Measurements from ENCODE around the gene CHCHD6. TPM values are rescaled to one million over a fixed set of nuclear protein-coding genes. Genes with fewer than 3 reads are reported as not detected.

Gene CHCHD6
- total RNA-seq, 2 experiments from 2014 or later: 16.6 to 21.2 TPM

GRCh38 chr3:126852511-126852910 is 148.5 kb downstream of the CHCHD6 start:
- H3K4me3 Mint-ChIP-seq: no peak overlapping the region
- ATAC-seq (no peak), DNase-seq (no peak)
- TF ChIP-seq, protein P1, sequence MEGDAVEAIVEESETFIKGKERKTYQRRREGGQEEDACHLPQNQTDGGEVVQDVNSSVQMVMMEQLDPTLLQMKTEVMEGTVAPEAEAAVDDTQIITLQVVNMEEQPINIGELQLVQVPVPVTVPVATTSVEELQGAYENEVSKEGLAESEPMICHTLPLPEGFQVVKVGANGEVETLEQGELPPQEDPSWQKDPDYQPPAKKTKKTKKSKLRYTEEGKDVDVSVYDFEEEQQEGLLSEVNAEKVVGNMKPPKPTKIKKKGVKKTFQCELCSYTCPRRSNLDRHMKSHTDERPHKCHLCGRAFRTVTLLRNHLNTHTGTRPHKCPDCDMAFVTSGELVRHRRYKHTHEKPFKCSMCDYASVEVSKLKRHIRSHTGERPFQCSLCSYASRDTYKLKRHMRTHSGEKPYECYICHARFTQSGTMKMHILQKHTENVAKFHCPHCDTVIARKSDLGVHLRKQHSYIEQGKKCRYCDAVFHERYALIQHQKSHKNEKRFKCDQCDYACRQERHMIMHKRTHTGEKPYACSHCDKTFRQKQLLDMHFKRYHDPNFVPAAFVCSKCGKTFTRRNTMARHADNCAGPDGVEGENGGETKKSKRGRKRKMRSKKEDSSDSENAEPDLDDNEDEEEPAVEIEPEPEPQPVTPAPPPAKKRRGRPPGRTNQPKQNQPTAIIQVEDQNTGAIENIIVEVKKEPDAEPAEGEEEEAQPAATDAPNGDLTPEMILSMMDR (IDR thresholded peaks at IDR 0.05): no peak
- ChIA-PET CTCF (interaction anchor here (1.5 kb wide), 1 partner anchor 130 kb away, joined by 3 read pairs; no protein-coding TSS in a partner anchor), POLR2A (no interaction called here)
- H3K36me3 Mint-ChIP-seq (ENCODE audit: low read depth): peaks cover 8% of the 10 kb centered on the region
- intact Hi-C loops (cut with micrococcal nuclease): no loop called here
- H3K27ac Mint-ChIP-seq: no peak overlapping the region
- no peaks in the 10 kb centered on the region for H3K4me1 Mint-ChIP-seq (ENCODE audit: low read depth)
- H3K9me3 Mint-ChIP-seq: no peaks in the 10 kb centered on the region
- no peaks in the 10 kb centered on the region for H3K27me3 Mint-ChIP-seq

GRCh38 chr3:126854666-126855065 is 150.6 kb downstream of the CHCHD6 start:
- H3K9me3 Mint-ChIP-seq: no peaks in the 10 kb centered on the region
- TF ChIP-seq, protein P1 (IDR thresholded peaks at IDR 0.05): no peak
- ChIA-PET POLR2A (no interaction called here), CTCF (no interaction called here)
- H3K27me3 Mint-ChIP-seq: no peaks in the 10 kb centered on the region
- intact Hi-C loops (cut with micrococcal nuclease): no loop called here
- DNase-seq: no peak
- no peak overlapping the region for H3K27ac Mint-ChIP-seq
- no peak for ATAC-seq
- no peaks in the 10 kb centered on the region for H3K4me1 Mint-ChIP-seq (ENCODE audit: low read depth)
- H3K4me3 Mint-ChIP-seq: no peak overlapping the region
- peaks cover 9% of the 10 kb centered on the region for H3K36me3 Mint-ChIP-seq (ENCODE audit: low read depth)

DNA sequence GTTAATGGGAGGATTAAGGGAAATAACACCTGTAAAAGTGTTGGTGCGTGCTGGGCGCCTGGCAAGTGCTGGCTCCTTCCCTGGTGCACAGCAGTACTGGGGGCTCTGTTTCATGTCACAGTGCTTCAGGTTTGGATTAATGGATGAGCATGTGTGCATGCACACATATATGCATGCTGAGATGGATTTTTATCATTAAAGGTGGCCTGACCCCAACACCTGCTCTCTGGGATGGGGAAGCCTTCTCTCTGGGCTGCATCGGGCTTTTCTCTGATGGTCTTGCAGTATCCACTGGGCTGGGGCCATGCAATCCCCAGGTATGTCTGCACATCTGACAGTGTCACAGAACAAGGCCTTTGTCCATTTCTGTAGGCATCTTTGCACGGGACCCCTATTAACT is 151.3 kb downstream of the CHCHD6 start:
- H3K36me3 Mint-ChIP-seq (ENCODE audit: low read depth): peaks cover 9% of the 10 kb centered on the region

DNA sequence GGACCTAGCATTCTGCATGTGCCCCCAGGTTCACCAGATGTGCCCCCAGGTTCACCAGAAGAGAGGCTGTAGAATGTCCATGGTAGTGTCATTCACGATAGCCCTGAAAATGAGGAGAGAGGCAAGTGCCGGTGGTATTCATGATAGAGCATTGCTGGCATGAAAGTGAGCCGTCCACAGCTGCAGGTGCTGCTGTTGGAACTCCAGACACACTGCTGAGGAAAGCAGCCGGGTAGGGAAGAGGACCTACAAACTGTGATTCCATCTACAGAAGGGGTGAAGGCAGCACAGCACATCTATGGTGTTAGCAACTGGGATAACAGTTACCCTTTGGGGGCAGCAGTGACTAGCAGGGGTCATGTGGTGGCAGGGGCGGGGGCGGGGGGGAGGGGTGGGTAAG is 153.9 kb downstream of the CHCHD6 start:
- POLR2A ChIA-PET: no interaction called here
- TF ChIP-seq, protein P1 (IDR thresholded peaks at IDR 0.05): no peak
- Mint-ChIP-seq H3K36me3 (ENCODE audit: low read depth) (peaks cover 6% of the 10 kb centered on the region), H3K27me3 (no peaks in the 10 kb centered on the region), H3K9me3 (no peaks in the 10 kb centered on the region), H3K4me3 (no peak overlapping the region), H3K4me1 (ENCODE audit: low read depth) (no peaks in the 10 kb centered on the region), H3K27ac (no peak overlapping the region)
- no peak for ATAC-seq
- CTCF ChIA-PET: no interaction called here
- intact Hi-C loops (cut with micrococcal nuclease): no loop called here
- DNase-seq: no peak

More for the DNA sequence above, 151.3 kb downstream of the CHCHD6 start:
- intact Hi-C loops (cut with micrococcal nuclease): no loop called here
- ATAC-seq (no peak), DNase-seq (no peak)
- Mint-ChIP-seq H3K27me3 (no peaks in the 10 kb centered on the region), H3K27ac (no peak overlapping the region), H3K4me3 (no peak overlapping the region), H3K4me1 (ENCODE audit: low read depth) (no peaks in the 10 kb centered on the region), H3K9me3 (no peaks in the 10 kb centered on the region)
- ChIA-PET CTCF (no interaction called here), POLR2A (interaction anchor here (0.7 kb wide), 1 partner anchor 9 kb away, joined by 4 read pairs; no protein-coding TSS in a partner anchor)
- TF ChIP-seq, protein P1 (IDR thresholded peaks at IDR 0.05): no peak

- H3K4me3 Mint-ChIP-seq: no peak overlapping the region
Observed at GRCh38 chr3:126858401-126858800, 154.4 kb downstream of the CHCHD6 start.

More at GRCh38 chr3:126858401-126858800, 154.4 kb downstream of the CHCHD6 start:
- no peaks in the 10 kb centered on the region for H3K4me1 Mint-ChIP-seq (ENCODE audit: low read depth)
- ChIA-PET POLR2A (no interaction called here), CTCF (no interaction called here)
- no peaks in the 10 kb centered on the region for H3K9me3 Mint-ChIP-seq
- DNase-seq (no peak), ATAC-seq (no peak)
- no peak overlapping the region for H3K27ac Mint-ChIP-seq
- intact Hi-C loops (cut with micrococcal nuclease): no loop called here
- TF ChIP-seq, protein P1 (IDR thresholded peaks at IDR 0.05): no peak
- peaks cover 6% of the 10 kb centered on the region for H3K36me3 Mint-ChIP-seq (ENCODE audit: low read depth)
- no peaks in the 10 kb centered on the region for H3K27me3 Mint-ChIP-seq

All from activated CD8-positive, alpha-beta T cell treated with anti-CD3 and anti-CD28 coated beads for 36 hours (primary cell).